ENCODE results near the gene LRIT1.
"Not testable (repeated sequence)": the region's sequence is repeated elsewhere in the genome, so short reads cannot be mapped to it uniquely, and the experiment has no call there.

Gene LRIT1, protein sequence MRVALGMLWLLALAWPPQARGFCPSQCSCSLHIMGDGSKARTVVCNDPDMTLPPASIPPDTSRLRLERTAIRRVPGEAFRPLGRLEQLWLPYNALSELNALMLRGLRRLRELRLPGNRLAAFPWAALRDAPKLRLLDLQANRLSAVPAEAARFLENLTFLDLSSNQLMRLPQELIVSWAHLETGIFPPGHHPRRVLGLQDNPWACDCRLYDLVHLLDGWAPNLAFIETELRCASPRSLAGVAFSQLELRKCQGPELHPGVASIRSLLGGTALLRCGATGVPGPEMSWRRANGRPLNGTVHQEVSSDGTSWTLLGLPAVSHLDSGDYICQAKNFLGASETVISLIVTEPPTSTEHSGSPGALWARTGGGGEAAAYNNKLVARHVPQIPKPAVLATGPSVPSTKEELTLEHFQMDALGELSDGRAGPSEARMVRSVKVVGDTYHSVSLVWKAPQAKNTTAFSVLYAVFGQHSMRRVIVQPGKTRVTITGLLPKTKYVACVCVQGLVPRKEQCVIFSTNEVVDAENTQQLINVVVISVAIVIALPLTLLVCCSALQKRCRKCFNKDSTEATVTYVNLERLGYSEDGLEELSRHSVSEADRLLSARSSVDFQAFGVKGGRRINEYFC

DNA sequence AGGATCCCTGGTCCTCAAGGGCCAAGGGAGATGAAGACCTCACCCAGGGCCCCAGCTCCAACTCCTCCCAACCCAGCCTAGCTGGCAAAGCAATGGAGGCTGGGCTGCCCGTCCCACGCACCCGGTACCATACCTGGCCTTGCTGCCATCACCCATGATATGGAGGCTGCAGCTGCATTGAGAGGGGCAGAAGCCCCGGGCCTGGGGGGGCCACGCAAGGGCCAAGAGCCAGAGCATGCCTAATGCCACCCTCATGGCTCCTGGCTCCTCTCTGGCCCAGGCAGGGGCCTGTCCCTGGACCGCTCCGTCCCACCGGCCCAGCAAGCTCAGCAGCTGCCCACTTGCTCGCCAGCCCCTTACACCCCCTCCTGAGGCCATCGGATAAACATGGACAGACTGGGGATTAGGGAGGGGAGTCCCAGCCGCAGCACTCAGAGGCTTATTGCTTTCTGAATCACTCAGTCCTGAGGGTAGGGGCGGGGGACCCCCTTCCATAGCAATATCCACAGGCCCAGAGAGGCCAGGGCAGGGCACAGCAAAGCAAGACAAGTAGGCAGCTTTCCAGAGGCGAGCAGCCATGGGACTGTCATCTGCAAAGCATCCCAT, at the start of gene LRIT1:
TSS of gene LRIT1 (minus strand) at position 362 of the 606 bp plus-strand sequence. CDS start at position 255, 107 bp downstream.
- DNase-seq = no peak

DNA sequence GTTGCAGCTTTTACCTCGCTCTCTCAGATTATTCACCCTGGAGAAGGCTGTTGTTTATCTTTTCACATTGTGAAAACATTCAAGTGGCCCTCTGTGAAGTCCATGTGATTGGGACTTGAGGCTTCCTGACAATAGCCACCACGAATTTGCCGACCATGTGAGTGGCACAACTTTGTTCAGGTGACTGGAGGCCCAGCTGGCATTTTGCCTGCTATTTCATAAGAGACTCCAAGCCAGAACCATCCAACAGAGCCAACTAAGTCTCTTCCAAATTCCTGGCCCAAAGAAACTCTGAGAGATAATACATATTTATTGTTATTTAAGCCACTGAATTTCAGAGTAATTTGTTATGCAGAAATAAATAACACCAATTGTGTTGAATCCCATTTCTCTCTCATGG, 48.9 kb upstream of the LRIT1 start:
- no peak for DNase-seq

GRCh38 chr10:84289521-84290200, 48.3 kb upstream of the LRIT1 start:
- no peak for DNase-seq

DNA sequence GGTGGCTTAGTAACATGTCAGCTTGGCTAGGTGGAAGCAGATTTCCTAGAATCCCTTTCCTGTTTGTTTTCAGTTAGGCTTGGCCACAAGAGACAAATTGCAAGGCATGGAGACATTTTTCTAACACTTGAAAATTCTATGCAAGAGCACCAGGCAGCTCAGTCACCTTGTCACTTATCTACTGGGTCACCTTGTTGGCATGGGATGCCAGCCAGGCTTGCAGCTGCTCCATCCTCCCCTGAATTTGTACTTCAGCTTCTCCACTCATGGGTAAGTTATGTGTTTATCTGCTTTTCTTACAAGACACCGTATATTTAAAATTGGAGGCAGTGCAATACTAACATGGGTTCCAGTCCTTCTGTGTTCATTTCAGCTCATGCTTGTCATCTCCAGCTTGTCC, 46.8 kb upstream of the LRIT1 start:
- no peak for DNase-seq

DNA sequence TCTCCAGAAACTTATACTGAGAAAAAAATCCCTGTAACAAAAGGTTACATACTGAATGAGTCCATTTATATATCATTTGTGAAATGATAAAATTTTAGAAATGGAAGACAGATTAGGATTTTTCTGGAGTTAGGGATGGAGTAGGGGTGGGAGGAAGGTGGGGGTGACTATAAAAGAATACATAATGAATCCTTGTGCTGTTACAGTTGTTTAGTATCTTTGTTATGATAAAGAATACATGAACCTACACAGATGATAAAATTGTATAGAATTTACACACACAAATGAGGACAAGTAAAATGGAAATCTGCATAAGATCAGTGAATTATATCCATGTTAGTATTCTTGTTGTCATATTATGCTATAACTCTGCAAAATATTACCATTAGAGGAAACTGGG, 45.3 kb upstream of the LRIT1 start:
- DNase-seq = no peak

DNA sequence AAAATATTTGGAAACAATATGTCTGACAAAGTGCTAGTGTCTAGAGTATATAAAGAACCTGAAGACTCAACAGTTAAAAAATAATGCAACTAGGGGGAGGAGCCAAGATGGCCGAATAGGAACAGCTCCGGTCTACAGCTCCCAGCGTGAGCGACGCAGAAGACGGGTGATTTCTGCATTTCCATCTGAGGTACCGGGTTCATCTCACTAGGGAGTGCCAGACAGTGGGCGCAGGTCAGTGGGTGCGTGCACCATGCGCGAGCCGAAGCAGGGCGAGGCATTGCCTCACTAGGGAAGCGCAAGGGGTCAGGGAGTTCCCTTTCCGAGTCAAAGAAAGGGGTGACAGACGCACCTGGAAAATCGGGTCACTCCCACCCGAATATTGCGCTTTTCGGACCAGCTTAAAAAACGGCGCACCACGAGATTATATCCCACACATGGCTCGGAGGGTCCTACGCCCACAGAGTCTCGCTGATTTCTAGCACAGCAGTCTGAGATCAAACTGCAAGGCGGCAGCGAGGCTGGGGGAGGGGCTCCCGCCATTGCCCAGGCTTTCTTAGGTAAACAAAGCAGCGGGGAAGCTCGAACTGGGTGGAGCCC, 38.6 kb upstream of the LRIT1 start:
- DNase-seq = not testable (repeated sequence)

DNA sequence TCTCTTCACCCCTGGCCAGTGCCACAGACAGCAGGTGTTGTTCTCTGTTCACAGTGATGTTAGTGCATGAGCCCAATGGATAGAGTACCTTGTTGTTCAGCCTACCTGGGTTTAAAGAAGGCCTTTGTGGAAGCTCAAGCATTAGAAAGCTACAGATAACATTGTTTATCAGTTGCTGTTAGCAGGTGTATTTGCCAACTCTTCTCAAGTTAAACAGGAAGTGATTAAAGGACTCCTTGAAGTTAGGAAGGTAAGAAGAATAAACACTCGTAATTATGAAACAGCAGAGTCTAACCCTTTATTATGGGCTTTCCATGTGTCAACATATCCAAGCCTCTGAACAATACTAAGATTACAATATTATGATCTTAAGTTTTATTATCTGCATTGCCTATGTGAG, 29.4 kb upstream of the LRIT1 start:
- DNase-seq = no peak

GRCh38 chr10:84269773-84270172, 28.4 kb upstream of the LRIT1 start:
- DNase-seq = no peak

- DNase-seq = no peak
Observed at GRCh38 chr10:84269162-84269561, 27.8 kb upstream of the LRIT1 start.

- DNase-seq = peak; percentile 68
Observed at GRCh38 chr10:84267503-84268126, 26.3 kb upstream of the LRIT1 start.

DNA sequence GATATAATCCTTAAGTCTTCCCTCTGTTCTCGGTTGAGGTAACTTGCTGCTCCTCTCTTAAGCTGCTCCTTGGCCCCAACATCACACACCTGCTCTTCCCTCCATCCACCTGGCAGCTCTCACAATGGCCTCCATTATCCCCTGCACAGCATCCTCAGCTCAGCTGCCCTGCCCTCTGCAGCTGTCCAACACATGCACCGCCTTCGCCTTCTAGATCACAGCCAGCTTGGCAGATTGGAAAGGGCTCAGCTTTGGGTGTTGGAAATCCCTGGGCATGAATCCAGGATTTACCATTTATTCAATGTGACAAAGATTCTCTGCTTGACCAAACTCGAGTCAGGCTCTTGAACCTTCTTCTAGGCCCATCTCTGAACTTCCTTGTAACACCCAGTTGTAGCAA, 24.1 kb upstream of the LRIT1 start:
- no peak for DNase-seq

GRCh38 chr10:84264611-84265141, 23.3 kb upstream of the LRIT1 start:
- peak; percentile 68 for DNase-seq

GRCh38 chr10:84263716-84264115, 22.4 kb upstream of the LRIT1 start:
- DNase-seq = no peak

DNA sequence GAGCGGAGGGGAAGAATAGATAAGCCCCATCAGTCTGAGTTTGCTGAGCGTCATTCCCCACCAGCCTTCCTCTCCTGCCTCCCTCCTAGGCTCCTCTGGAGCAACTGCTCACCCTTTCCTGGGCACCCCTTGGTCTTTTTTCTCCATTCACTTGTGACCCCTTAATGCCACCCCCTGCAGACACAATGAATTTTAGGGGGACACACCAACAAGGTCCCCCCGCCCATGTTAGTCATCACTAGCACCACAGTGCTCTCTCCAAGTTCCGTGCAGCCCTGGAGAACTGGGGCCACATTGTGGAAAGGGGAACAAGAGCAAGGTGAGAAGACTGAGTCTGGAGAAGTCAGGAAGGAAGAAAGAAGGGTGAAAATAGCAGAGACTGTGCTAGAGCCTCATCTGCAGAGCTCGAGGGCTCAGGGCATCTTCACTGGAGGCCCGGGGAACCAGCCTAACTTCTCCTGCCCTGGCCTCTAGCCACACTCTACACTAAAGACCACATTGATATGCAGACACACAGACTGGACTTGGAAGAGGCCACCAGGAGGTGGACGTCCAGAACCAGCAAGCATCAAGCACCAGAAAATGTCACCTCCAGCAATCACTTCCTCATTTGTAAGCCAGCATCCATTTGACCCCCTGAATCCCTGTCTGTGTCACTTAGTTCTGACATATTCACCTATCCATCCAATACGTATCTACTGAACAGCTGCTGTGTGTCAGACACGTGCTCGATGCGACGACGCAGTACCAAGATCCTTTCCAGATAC, 21.0 kb upstream of the LRIT1 start:
- no peak for DNase-seq

- no peak for DNase-seq
Observed at GRCh38 chr10:84261236-84261915, 20.0 kb upstream of the LRIT1 start.

- DNase-seq = no peak
Observed at GRCh38 chr10:84258034-84258695, 16.8 kb upstream of the LRIT1 start.

DNA sequence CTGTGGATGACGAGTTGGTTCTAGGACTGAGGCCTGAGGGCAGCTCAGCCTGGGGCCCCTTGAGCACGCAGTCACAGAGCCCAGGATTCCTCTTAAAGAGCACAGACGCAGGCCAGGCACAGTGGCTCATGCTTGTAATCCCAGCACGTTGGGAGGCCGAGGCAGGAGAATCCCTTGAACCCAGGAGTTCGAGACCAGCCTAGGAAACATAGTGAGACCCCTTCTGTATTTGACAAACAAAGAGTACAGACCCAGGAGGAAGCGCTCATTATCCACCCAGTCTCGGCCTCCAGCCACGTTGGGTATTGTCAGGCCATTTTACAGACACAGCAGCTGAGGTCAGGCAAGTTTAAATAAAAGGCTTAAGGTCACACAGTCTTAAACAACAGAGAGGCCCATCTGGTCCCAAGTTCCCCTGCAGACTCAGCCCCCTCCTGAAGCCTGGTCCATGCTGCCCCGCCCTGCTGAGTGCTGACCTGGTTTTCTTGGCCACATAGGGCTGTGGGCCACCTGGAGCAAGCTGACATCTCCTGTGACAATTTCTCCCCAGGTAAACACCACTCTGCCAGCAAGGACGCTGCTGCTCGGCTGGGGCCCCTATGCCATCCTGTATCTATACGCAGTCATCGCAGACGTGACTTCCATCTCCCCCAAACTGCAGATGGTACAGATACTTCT, 16.1 kb upstream of the LRIT1 start:
- no peak for DNase-seq

- peak; percentile 54 for DNase-seq
Observed at GRCh38 chr10:84256510-84257342, 15.4 kb upstream of the LRIT1 start.
